Thyroid gland (tissue), 4 donors: ENCODE results near the gene CFAP46. TPM values are rescaled to one million over a fixed set of nuclear protein-coding genes. Genes with fewer than 3 reads are reported as not detected.
A peak's percentile ranks its signal among the peaks of the same experiment; 100 is the strongest.
"Not testable (repeated sequence)": the region's sequence is repeated elsewhere in the genome, so short reads cannot be mapped to it uniquely, and the experiment has no call there.

ENCODE experiments used
- DNase-seq, 2 donors: peaks; one replicate each; pipeline ENCODE4 v3.0.0-alpha.2; 2019
- H3K27ac ChIP-seq, 3 donors: fragments of 200-600 bp; sonication (generic); 1 replicate in 2 of 3; 2 replicates in 1 of 3; pipeline ENCODE4 v1.5.1; 2016 to 2019; ENCODE audit warnings: mild to moderate bottlenecking in 1 of 3, moderate library complexity in 1 of 3
- H3K27me3 ChIP-seq: fragments of 200-600 bp; sonication (generic); one replicate; pipeline ENCODE4 v1.5.1; 2019
- H3K36me3 ChIP-seq, 2 donors: fragments of 200-600 bp; sonication (generic); one replicate each; pipeline ENCODE4 v1.5.1; 2016 to 2019
- H3K4me1 ChIP-seq, 2 donors: fragments of 200-600 bp; sonication (generic); one replicate each; pipeline ENCODE4 v1.5.1; 2017 to 2019
- H3K4me3 ChIP-seq, 3 donors: fragments of 200-600 bp; sonication (generic); replicated peaks in 1 of 3; 1 replicate in 2 of 3; 2 replicates in 1 of 3; pipeline ENCODE4 v1.5.1; 2016; ENCODE audit warnings: mild to moderate bottlenecking in 1 of 3
- H3K9me3 ChIP-seq: fragments of 200-600 bp; sonication (generic); one replicate; pipeline ENCODE4 v1.5.1; 2017
- CTCF ChIP-seq, 6 experiments: fragments of 200-600 bp in 3 of 6; fragments of 450-650 bp in 3 of 6; sonication (generic) in 3 of 6; IDR thresholded peaks; one replicate each; pipeline ENCODE4 v1.5.1; 2016 to 2019; ENCODE audit warnings: antibody characterized with exemption in 6 of 6, mild to moderate bottlenecking in 2 of 6, inconsistent platforms in 1 of 6, moderate library complexity in 1 of 6
- POLR2A ChIP-seq, 2 donors: fragments of 450-650 bp; IDR thresholded peaks; one replicate each; pipeline ENCODE4 v1.6.1; 2017; ENCODE audit warnings: antibody characterized with exemption in 2 of 2, mild to moderate bottlenecking in 2 of 2, moderate library complexity in 1 of 2
- WGBS, 2 donors: methylation state at CpG; one replicate each; pipeline ENCODE4 v1.1.5; 2017; 5-methylcytosine and 5-hydroxymethylcytosine counted together
- intact Hi-C: fragments of 100-400 bp; cut with DNase I; formaldehyde crosslinking; loops from one replicate; pipeline ENCODE4 v1.15.1; 2023
- total RNA-seq, 4 donors: library from RNA; depleted of rRNA; stranded (reverse); fragments of >200 nt; gene quantifications; one replicate each; pipeline ENCODE4 v1.2.3, GENCODE V29; 2016

CFAP46 gene
- total RNA-seq, 4 donors from 2014 or later = 3.6 to 12.7 (median 9.1) TPM

GRCh38 chr10:132957981-132958882 is 15.9 kb upstream of the CFAP46 start:
- WGBS, 2 donors = 62 to 68% methylated on average over 29 to 31 of the region's 34 CpGs
- H3K27ac ChIP-seq = peak overlapping the region; percentile 38 to 80 (median 59)
- H3K4me3 ChIP-seq = no peak overlapping the region
- H3K36me3 ChIP-seq = no peaks in the 10 kb centered on the region
- H3K9me3 ChIP-seq = no peaks in the 10 kb centered on the region
- no peaks in the 10 kb centered on the region for H3K27me3 ChIP-seq
- DNase-seq = peak; percentile 70 to 86
- TF ChIP-seq POLR2A (IDR thresholded peaks at IDR 0.05) = peak in 1 of 2 donors; percentile 54
- no peak for TF ChIP-seq CTCF (IDR thresholded peaks at IDR 0.05)
- intact Hi-C loops = no loop called here
- peaks cover 21 to 35% of the 10 kb centered on the region in 2 donors for H3K4me1 ChIP-seq

- H3K4me1 ChIP-seq = peaks cover 19 to 34% of the 10 kb centered on the region in 2 donors
- H3K36me3 ChIP-seq = no peaks in the 10 kb centered on the region
- intact Hi-C loops = no loop called here
- no peaks in the 10 kb centered on the region for H3K27me3 ChIP-seq
- 90 to 98% methylated on average over 7 to 10 of the region's 10 CpGs for WGBS, 2 donors
- no peak overlapping the region for H3K4me3 ChIP-seq
- no peak for TF ChIP-seq POLR2A (IDR thresholded peaks at IDR 0.05)
- no peak for TF ChIP-seq CTCF (IDR thresholded peaks at IDR 0.05)
- DNase-seq = no peak
- no peaks in the 10 kb centered on the region for H3K9me3 ChIP-seq
- no peak overlapping the region for H3K27ac ChIP-seq
Measured at GRCh38 chr10:132957131-132957530, 14.8 kb upstream of the CFAP46 start.

GRCh38 chr10:132956259-132956658 is 13.9 kb upstream of the CFAP46 start:
- WGBS, 2 donors = 93 to 100% methylated on average over 4 of the region's 4 CpGs
- peaks cover 14 to 26% of the 10 kb centered on the region in 2 donors for H3K4me1 ChIP-seq
- H3K4me3 ChIP-seq, DNase-seq, H3K27me3 ChIP-seq, intact Hi-C loops, H3K27ac ChIP-seq, H3K36me3 ChIP-seq, H3K9me3 ChIP-seq: not testable (repeated sequence)

GRCh38 chr10:132955479-132955878 is 13.1 kb upstream of the CFAP46 start:
- no peak for DNase-seq
- H3K4me1 ChIP-seq = peaks cover 14 to 26% of the 10 kb centered on the region in 2 donors
- no peaks in the 10 kb centered on the region for H3K9me3 ChIP-seq
- WGBS, 2 donors = 91 to 92% methylated on average over 11 of the region's 11 CpGs
- intact Hi-C loops = no loop called here
- no peak overlapping the region for H3K27ac ChIP-seq
- no peak overlapping the region for H3K4me3 ChIP-seq
- H3K27me3 ChIP-seq = no peaks in the 10 kb centered on the region
- no peaks in the 10 kb centered on the region for H3K36me3 ChIP-seq
- TF ChIP-seq CTCF (IDR thresholded peaks at IDR 0.05) (no peak), POLR2A (IDR thresholded peaks at IDR 0.05) (no peak)

GRCh38 chr10:132953428-132953827 is 11.1 kb upstream of the CFAP46 start:
- Histone ChIP-seq H3K36me3 (no peaks in the 10 kb centered on the region), H3K4me3 (no peak overlapping the region), H3K27ac (no peak overlapping the region), H3K4me1 (peaks cover 7% of the 10 kb centered on the region in 2 donors), H3K27me3 (no peaks in the 10 kb centered on the region), H3K9me3 (no peaks in the 10 kb centered on the region)
- no peak for TF ChIP-seq CTCF (IDR thresholded peaks at IDR 0.05)
- no peak for TF ChIP-seq POLR2A (IDR thresholded peaks at IDR 0.05)
- intact Hi-C loops = no loop called here
- no peak for DNase-seq
- WGBS, 2 donors = 66 to 73% methylated on average over 5 of the region's 5 CpGs
